GM19238 (cell line): ENCODE results near the gene KIAA1549.

ENCODE experiments used
- DNase-seq: peaks from one replicate; pipeline ENCODE4 v3.0.0; 2011; ENCODE audit warnings: low spot score; ENCODE audit not compliant: insufficient read length

The KIAA1549 gene

GRCh38 chr7:138885383-138886147, 95.6 kb downstream of the KIAA1549 start:
- no peak for DNase-seq

- no peak for DNase-seq
Observed at GRCh38 chr7:138882249-138882648, 98.9 kb downstream of the KIAA1549 start.

- DNase-seq: no peak
Observed at GRCh38 chr7:138881579-138882188, 99.5 kb downstream of the KIAA1549 start.

GRCh38 chr7:138880881-138881578, 100.2 kb downstream of the KIAA1549 start:
- no peak for DNase-seq

GRCh38 chr7:138879356-138879755, 101.8 kb downstream of the KIAA1549 start:
- no peak for DNase-seq

GRCh38 chr7:138878856-138879255, 102.3 kb downstream of the KIAA1549 start:
- no peak for DNase-seq

GRCh38 chr7:138878051-138878450, 103.1 kb downstream of the KIAA1549 start:
- no peak for DNase-seq

GRCh38 chr7:138876326-138876725, 104.9 kb downstream of the KIAA1549 start:
- DNase-seq: no peak

GRCh38 chr7:138875794-138876193, 105.4 kb downstream of the KIAA1549 start:
- DNase-seq: no peak

- no peak for DNase-seq
Observed at GRCh38 chr7:138873220-138873892, 107.8 kb downstream of the KIAA1549 start.

- DNase-seq: no peak
Observed at GRCh38 chr7:138872576-138872975, 108.6 kb downstream of the KIAA1549 start.

GRCh38 chr7:138871814-138872090, 109.4 kb downstream of the KIAA1549 start:
- no peak for DNase-seq

- no peak for DNase-seq
Observed at GRCh38 chr7:138871065-138871813, 110.0 kb downstream of the KIAA1549 start.

GRCh38 chr7:138869353-138869752, 111.8 kb downstream of the KIAA1549 start:
- DNase-seq: no peak

- DNase-seq: no peak
Observed at GRCh38 chr7:138868711-138869110, 112.5 kb downstream of the KIAA1549 start.

GRCh38 chr7:138867744-138868143, 113.4 kb downstream of the KIAA1549 start:
- DNase-seq: no peak

GRCh38 chr7:138866353-138866752, 114.8 kb downstream of the KIAA1549 start:
- DNase-seq: no peak

GRCh38 chr7:138865843-138866242, 115.3 kb downstream of the KIAA1549 start:
- DNase-seq: no peak

- no peak for DNase-seq
Observed at GRCh38 chr7:138864667-138865066, 116.5 kb downstream of the KIAA1549 start.

GRCh38 chr7:138863931-138864330, 117.3 kb downstream of the KIAA1549 start:
- DNase-seq: no peak

- no peak for DNase-seq
Observed at GRCh38 chr7:138861051-138861450, 120.1 kb downstream of the KIAA1549 start.
